Measurements from ENCODE around the gene CLCF1. TPM values are rescaled to one million over a fixed set of nuclear protein-coding genes. Genes with fewer than 3 reads are reported as not detected.

The CLCF1 gene
- total and polyA plus RNA-seq, 2 donors (not counting 3 experiments of a cell fraction or from before 2014, with no cell fraction given) = 5.8 to 6.5 TPM

- dilution Hi-C loops (cut with MboI; ENCODE audit: extremely low pct_ligation_motif_present, low sequenced_read_pairs) (no loop called here), intact Hi-C loops (cut with micrococcal nuclease) (no loop called here)
- POLR2A ChIA-PET = interaction anchor here (0.7 to 1.8 kb wide), 3 partner anchors 14 to 137 kb away, joined by 4 to 13 read pairs (median 5); partner anchors contain the start of gene POLD4
- Histone ChIP-seq H3K4me2 (ENCODE audit: insufficient read depth, low read length) (no peak overlapping the region), H3K4me1 (ENCODE audit: control insufficient read depth, extremely low read depth, insufficient read depth, low read length) (peaks cover 38% of the 10 kb centered on the region), H3K9ac (replicated peaks; ENCODE audit: extremely low read depth, insufficient read depth, low read length) (no peak overlapping the region), H3K4me3 (replicated peaks in 1 of 3; ENCODE audit: insufficient read depth in 1 of 3, low read depth in 1 of 3, low read length in 3 of 3) (no peak overlapping the region), H3K9me1 (replicated peaks; ENCODE audit: control insufficient read depth, extremely low read depth, insufficient read depth, low read length) (no peaks in the 10 kb centered on the region), H3K79me2 (ENCODE audit: control insufficient read depth, insufficient read depth, low read length) (peaks cover 14% of the 10 kb centered on the region), H3K27ac (ENCODE audit: insufficient read depth, low read depth, low read length) (no peak overlapping the region), H4K20me1 (replicated peaks; ENCODE audit: control insufficient read depth, extremely low read depth, insufficient read depth, low read length) (no peaks in the 10 kb centered on the region), H3K9me3 (replicated peaks; ENCODE audit: control insufficient read depth, insufficient read depth, low read length) (no peaks in the 10 kb centered on the region), H2AFZ (ENCODE audit: low read depth, low read length) (no peak overlapping the region), H3K36me3 (ENCODE audit: control insufficient read depth in 2 of 2, extremely low read depth in 1 of 2, insufficient read depth in 2 of 2, low read length in 2 of 2) (no peaks in the 10 kb centered on the region), H3K27me3 (ENCODE audit: control insufficient read depth in 2 of 2, insufficient read depth in 2 of 2, low read length in 2 of 2) (no peaks in the 10 kb centered on the region)
- DNase-seq (ENCODE audit: low read depth, low spot score) (no peak), FAIRE-seq (no peak)
- TF ChIP-seq GATA2 (IDR thresholded peaks at IDR 0.05; ENCODE audit: insufficient read depth, insufficient read length, low read depth, low read length) (no peak), JUN (IDR thresholded peaks at IDR 0.05; ENCODE audit: borderline replicate concordance, insufficient read depth, insufficient read length, low read depth) (no peak), CTCF (IDR thresholded peaks at IDR 0.05; ENCODE audit: extremely low read depth in 1 of 2, insufficient read depth in 1 of 2, low read depth in 1 of 2, low read length in 2 of 2) (no peak), MAX (IDR thresholded peaks at IDR 0.05; ENCODE audit: insufficient read depth, insufficient read length) (no peak), POLR2A (IDR thresholded peaks at IDR 0.05; ENCODE audit: low read depth, low read length) (no peak), EZH2 (IDR thresholded peaks at IDR 0.05; ENCODE audit: borderline replicate concordance, low read depth, low read length, severe bottlenecking) (no peak), POLR2AphosphoS5 (IDR thresholded peaks at IDR 0.05; ENCODE audit: insufficient read depth, low read depth, low read length) (no peak), MYC (IDR thresholded peaks at IDR 0.05; ENCODE audit: low read depth, low read length) (no peak)
- no TSS peak for BruUV-seq (replicated peaks)
- CTCF ChIA-PET = interaction anchor here (0.5 to 19.7 kb wide), 10 partner anchors 11 to 649 kb away, joined by 3 to 1051 read pairs (median 5); partner anchors contain the start of genes POLD4 and PPP1CA
These were observed 2.9 kb downstream of the CLCF1 start for GRCh38 chr11:67370351-67371076.

Measured in endothelial cell of umbilical vein (primary cell).